ENCODE data around the gene CMSS1.
"Not testable (repeated sequence)": the region's sequence is repeated elsewhere in the genome, so short reads cannot be mapped to it uniquely, and the experiment has no call there.

Gene CMSS1

DNA sequence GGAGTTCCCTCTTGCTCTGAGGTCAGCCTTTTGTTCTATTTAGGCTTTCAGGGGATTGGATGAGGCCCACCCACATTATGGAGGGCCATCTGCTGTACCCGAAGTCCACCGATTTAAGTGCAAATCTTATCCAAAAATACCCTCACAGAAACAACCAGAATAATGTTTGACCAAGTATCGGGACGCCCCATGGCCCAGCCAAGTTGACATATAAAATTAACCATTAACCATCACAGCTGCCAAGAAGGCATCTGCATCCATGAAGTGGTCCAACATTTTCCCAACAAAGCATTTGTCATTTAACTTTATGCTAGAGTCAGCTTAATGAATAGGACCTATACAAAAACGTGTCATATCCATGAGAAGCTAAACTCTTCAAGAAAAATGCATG, 396.9 kb downstream of the CMSS1 start:
- DNase-seq (ENCODE audit: low read depth in 1 of 2, low spot score in 1 of 2): no peak

DNA sequence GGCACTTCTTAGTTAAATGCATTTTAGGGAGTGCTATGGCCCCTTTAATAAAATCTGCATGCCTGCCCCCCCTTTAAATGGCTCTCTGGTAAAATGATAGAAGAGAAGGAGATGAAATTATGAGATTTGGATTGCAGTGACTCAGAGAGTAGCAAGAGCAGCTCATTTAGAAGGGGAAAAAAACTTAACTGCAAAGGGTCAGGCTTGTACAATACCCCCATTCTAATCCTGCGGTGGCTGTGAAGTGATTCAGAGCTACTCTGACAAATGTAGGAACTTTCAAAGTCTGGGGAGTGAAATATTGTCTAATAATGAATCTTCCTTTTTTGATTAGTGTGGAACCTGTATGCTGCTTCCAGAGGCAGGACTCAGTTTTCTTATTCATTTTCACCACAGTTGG, 399.1 kb downstream of the CMSS1 start:
- no peak for DNase-seq (ENCODE audit: low read depth in 1 of 2, low spot score in 1 of 2)

DNA sequence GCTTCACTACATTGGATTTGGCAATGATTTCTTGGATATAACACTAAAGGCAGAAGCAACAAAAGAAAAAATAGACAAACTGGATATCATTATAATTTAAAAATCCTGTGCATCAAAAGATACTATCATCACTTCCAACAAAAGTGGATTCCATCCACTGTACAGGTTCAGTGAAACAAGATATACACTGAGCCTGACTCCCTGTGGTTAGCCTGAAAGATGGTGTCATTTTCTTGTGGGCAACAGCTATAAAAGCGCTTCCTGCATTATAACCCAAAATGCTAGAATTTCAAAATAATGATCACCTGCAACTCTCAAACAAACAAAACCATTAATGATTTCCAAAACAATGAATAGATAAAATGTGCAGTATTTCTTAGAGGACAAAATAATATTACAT, 403.5 kb downstream of the CMSS1 start:
- DNase-seq (ENCODE audit: low read depth in 1 of 2, low spot score in 1 of 2): no peak

- DNase-seq (ENCODE audit: low read depth in 1 of 2, low spot score in 1 of 2): no peak
These were observed 407.5 kb downstream of the CMSS1 start for GRCh38 chr3:100225193-100225592.

DNA sequence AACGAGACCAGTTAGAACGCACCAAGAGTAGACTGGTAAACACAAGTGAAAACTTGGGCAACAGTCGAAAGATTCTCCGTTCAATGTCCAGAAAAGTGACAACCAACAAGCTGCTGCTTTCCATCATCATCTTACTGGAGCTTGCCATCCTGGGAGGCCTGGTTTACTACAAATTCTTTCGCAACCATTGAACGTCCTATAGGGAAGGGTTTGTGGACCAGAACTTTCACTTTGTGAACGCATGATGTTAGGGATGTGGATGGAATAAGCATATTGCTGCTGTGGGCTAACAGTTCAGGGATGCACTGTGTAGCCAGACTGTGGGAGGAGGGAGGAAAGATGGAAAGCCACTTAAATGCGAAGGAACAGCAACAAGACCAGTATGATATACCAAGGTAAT, 408.2 kb downstream of the CMSS1 start:
- no peak for DNase-seq (ENCODE audit: low read depth in 1 of 2, low spot score in 1 of 2)

DNA sequence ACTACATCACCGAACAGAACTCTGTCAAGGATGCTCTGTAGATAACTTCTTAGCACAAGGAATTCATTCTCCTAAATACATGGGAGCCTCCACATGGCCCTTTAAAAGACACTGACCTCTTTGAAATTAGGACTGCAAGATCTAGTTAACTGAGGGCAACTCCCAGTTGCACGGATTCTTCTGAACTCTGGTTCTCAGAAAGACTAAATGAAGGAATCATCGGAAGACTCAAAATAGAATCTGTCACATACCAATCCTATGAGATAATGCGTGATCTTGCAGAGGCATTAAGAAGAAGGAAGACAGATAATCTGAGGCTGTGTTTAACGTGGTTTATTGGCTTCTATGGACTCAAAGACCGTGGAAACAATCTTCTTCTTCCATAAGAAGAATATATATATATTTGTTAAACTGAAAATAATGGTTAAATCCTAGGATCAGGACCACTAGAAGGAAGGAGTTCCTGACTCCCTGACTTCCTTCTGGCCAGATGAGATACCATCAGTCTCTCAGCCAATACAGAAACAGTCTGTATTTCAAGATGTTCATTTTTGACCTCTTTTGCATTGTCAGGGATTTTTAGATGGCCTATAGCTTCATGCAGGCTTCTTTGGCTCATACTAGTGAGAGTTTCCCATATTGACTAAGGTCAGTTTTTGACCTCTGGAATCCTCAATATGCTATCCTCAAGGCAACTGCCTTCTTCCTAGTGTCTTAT, 409.2 kb downstream of the CMSS1 start:
- DNase-seq (ENCODE audit: low read depth in 1 of 2, low spot score in 1 of 2): no peak

DNA sequence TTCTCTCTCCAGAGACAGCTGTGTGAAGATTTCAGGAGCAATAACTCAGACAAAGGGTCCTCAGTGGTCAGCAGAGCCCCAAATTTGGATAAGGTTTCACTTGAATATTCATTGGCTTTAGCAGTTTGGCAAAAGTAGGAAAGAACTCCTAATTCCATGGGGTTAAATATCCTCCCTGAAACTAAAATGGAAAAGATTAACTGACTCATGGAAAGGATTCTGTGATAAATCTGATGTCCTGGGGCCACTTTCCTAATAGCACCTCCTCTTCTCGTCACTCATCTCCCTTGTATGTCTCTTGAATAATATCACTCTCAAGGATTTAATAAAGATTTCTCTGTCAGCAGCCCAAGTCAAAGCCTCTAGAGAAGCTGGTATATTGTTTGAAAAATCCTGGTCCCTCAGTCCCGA, 409.9 kb downstream of the CMSS1 start:
- DNase-seq (ENCODE audit: low read depth in 1 of 2, low spot score in 1 of 2): no peak

DNA sequence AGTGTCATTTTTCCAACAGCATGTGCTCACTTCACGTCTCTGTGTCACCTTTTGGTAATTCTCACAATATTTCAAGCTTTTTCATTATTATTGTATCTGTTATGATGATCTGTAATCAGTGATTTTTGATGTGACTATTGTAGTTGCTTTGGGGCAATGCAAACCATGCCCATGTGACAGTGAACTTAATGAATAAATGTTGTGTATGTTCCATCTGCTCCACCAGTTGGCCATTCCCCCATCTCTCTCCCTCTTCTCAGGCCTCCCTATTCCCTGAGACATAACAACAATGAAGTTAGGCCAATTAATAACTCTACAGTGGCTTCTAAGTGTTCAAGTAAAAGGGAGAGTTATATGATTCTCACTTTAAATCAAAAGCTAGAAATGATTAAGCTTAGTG, 410.6 kb downstream of the CMSS1 start:
- DNase-seq (ENCODE audit: low read depth in 1 of 2, low spot score in 1 of 2): no peak

- not testable (repeated sequence) for DNase-seq (ENCODE audit: low read depth in 1 of 2, low spot score in 1 of 2)
These were observed 411.5 kb downstream of the CMSS1 start for GRCh38 chr3:100229188-100229587.

GRCh38 chr3:100230710-100231109, 413.0 kb downstream of the CMSS1 start:
- DNase-seq (ENCODE audit: low read depth in 1 of 2, low spot score in 1 of 2): no peak

Data from activated T-helper 1 cell treated with anti-CD3 and anti-CD28 coated beads, Interleukin-2, amount 50 U/mL, for 16 hours (primary cell).